Esophagus squamous epithelium (tissue), 5 donors: ENCODE results near the gene GRN. TPM values are rescaled to one million over a fixed set of nuclear protein-coding genes. Genes with fewer than 3 reads are reported as not detected.
A peak's percentile ranks its signal among the peaks of the same experiment; 100 is the strongest.

ENCODE experiments used
- DNase-seq: peaks from one replicate; lab custom pipeline; 2025; lab: John Stamatoyannopoulos, UW
- H3K27ac ChIP-seq, 4 donors: fragments of 200-600 bp; sonication (generic); one replicate each; pipeline ENCODE4 v1.5.1; 2016 to 2019; ENCODE audit warnings: mild to moderate bottlenecking in 1 of 4
- H3K27me3 ChIP-seq, 4 donors: fragments of 200-600 bp; sonication (generic); 1 replicate in 3 of 4; 2 replicates in 1 of 4; pipeline versions ENCODE4 v1.5.1 to v1.6.0; 2017 to 2021; ENCODE audit warnings: antibody characterized with exemption in 1 of 4
- H3K36me3 ChIP-seq, 3 donors: fragments of 200-600 bp; sonication (generic); one replicate each; pipeline ENCODE4 v1.5.1; 2016 to 2019
- H3K4me1 ChIP-seq, 3 donors: fragments of 200-600 bp; sonication (generic); one replicate each; pipeline ENCODE4 v1.5.1; 2017 to 2019
- H3K4me3 ChIP-seq, 4 donors: fragments of 200-600 bp; sonication (generic); 1 replicate in 3 of 4; 2 replicates in 1 of 4; pipeline ENCODE4 v1.5.1; 2016 to 2019; ENCODE audit warnings: mild to moderate bottlenecking in 2 of 4, moderate library complexity in 1 of 4
- H3K9me3 ChIP-seq, 3 donors: fragments of 200-600 bp; sonication (generic); one replicate each; pipeline ENCODE4 v1.5.1; 2016 to 2019
- CTCF ChIP-seq, 6 experiments: fragments of 450-650 bp in 4 of 6; fragments of 200-600 bp in 2 of 6; sonication (generic) in 2 of 6; IDR thresholded peaks; one replicate each; pipeline ENCODE4 v1.5.1; 2016 to 2019; ENCODE audit warnings: antibody characterized with exemption in 6 of 6, mild to moderate bottlenecking in 4 of 6, moderate library complexity in 4 of 6
- POLR2A ChIP-seq, 4 donors: fragments of 450-650 bp; IDR thresholded peaks; one replicate each; pipeline ENCODE4 v1.6.1; 2017; ENCODE audit warnings: antibody characterized with exemption in 4 of 4, mild to moderate bottlenecking in 4 of 4, moderate library complexity in 3 of 4
- WGBS, 2 donors: methylation state at CpG; one replicate each; pipeline ENCODE4 v1.1.5; 2018; 5-methylcytosine and 5-hydroxymethylcytosine counted together
- intact Hi-C: fragments of 100-400 bp; cut with DNase I; formaldehyde crosslinking; loops from one replicate; pipeline ENCODE4 v1.15.0; 2022
- total RNA-seq, 4 donors: library from RNA; depleted of rRNA; stranded (reverse); fragments of >200 nt; gene quantifications; one replicate each; pipeline ENCODE4 v1.1.0, GENCODE V29; 2016
- donor health status: DM: yes; HTN: yes; CAD: no.

The GRN gene
- total RNA-seq, 4 donors from 2014 or later: 428 to 1,204 (median 642) TPM

GRCh38 chr17:44382917-44383316 lies 37.8 kb downstream of the GRN start:
- intact Hi-C loops: no loop called here
- Histone ChIP-seq H3K27me3 (peaks cover 0 to 23% (median 0%) of the 10 kb centered on the region in 4 donors), H3K9me3 (no peaks in the 10 kb centered on the region), H3K4me1 (peaks cover 7 to 20% (median 15%) of the 10 kb centered on the region in 3 donors), H3K4me3 (no peak overlapping the region), H3K27ac (no peak overlapping the region), H3K36me3 (no peaks in the 10 kb centered on the region)
- TF ChIP-seq CTCF (IDR thresholded peaks at IDR 0.05): no peak
- TF ChIP-seq POLR2A (IDR thresholded peaks at IDR 0.05): no peak
- no peak for DNase-seq
- 78 to 90% methylated on average over 6 of the region's 6 CpGs for WGBS, 2 donors

DNA sequence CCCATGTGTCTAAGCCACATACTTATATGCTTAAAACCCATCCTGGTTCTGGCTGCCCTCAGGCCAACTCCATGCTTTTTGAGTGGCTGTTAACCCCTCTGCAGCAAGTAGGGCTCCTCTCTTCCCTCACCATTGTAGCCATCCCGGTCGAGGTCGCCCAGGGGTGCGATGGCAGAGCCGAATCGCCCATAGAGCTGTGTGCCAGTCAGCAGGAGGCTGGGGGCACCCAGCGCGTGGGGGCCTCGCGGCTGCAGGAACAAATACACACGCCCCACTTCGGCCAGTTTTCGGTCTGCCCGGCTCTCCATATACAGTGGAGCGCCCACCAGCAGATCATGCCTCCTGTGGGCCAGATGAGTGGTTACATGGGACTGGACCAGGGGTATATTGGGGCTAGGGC lies 38.3 kb downstream of the GRN start:
- no peak for DNase-seq
- intact Hi-C loops: no loop called here

DNA sequence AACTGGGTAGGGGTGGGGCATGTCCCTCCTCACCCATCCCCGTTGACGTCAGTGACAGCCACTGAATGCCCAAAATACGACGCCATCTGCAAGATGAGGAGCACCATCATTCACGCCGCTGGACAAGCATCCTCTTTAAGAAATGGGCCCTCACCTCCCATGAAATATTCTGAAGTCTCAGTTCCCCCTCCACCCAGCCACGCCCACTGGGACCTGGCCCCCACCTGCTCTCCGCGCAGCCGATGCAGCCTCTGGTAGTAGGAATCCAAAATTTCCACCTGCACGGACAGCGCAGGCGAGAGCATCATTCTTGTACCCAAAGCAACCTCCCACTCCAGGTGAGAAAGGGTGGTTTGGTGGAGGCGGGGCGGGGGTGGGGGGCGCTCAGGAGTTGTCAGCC lies 38.8 kb downstream of the GRN start:
- intact Hi-C loops: no loop called here
- H3K4me3 ChIP-seq: no peak overlapping the region
- H3K27ac ChIP-seq: no peak overlapping the region
- no peak for TF ChIP-seq POLR2A (IDR thresholded peaks at IDR 0.05)
- no peak for TF ChIP-seq CTCF (IDR thresholded peaks at IDR 0.05)
- H3K36me3 ChIP-seq: no peaks in the 10 kb centered on the region
- 80 to 97% methylated on average over 4 to 13 of the region's 16 CpGs for WGBS, 2 donors
- peaks cover 0 to 23% (median 0%) of the 10 kb centered on the region in 4 donors for H3K27me3 ChIP-seq
- DNase-seq: no peak
- H3K4me1 ChIP-seq: peaks cover 7 to 20% (median 15%) of the 10 kb centered on the region in 3 donors
- H3K9me3 ChIP-seq: no peaks in the 10 kb centered on the region

More for the DNA sequence above, 38.3 kb downstream of the GRN start:
- Histone ChIP-seq H3K9me3 (no peaks in the 10 kb centered on the region), H3K4me3 (no peak overlapping the region), H3K4me1 (peaks cover 7 to 20% (median 15%) of the 10 kb centered on the region in 3 donors), H3K27ac (no peak overlapping the region), H3K27me3 (peaks cover 0 to 23% (median 0%) of the 10 kb centered on the region in 4 donors), H3K36me3 (no peaks in the 10 kb centered on the region)
- TF ChIP-seq CTCF (IDR thresholded peaks at IDR 0.05): no peak
- no peak for TF ChIP-seq POLR2A (IDR thresholded peaks at IDR 0.05)
- WGBS, 2 donors: 87% methylated on average over 10 to 13 of the region's 15 CpGs

DNA sequence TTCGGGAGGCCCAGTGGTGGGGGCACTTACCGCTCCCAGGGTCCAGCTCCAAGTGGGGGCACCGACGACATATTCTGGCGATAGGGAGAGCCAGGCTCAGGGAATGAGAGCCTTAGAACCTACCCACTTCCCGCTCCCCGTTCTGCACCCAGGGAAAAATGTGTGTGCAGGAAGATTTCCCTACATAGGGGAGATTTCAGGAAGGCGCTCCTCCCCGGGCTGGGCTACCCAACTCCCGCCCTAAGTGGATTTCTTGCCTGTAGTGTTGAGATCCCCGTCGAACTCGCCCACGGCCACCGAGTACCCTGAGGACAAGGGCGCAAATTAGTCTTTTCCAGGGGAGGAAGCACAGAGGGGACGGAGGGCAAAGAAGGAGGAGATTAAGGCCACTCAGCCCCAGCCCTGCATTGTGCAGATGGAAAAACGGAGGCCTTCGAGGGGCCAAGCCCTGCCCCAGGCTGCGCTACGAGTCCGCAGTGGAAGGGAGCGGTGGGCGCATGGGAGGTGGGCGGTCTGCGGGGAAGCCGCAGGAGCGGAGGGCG lies 39.2 kb downstream of the GRN start:
- intact Hi-C loops: no loop called here
- Histone ChIP-seq H3K27me3 (peaks cover 0 to 23% (median 0%) of the 10 kb centered on the region in 4 donors), H3K4me1 (peaks cover 7 to 20% (median 15%) of the 10 kb centered on the region in 3 donors), H3K27ac (no peak overlapping the region), H3K4me3 (peak overlapping the region in 2 of 4 donors; percentile 56 to 65), H3K9me3 (no peaks in the 10 kb centered on the region), H3K36me3 (no peaks in the 10 kb centered on the region)
- WGBS, 2 donors: 52 to 66% methylated on average over 9 to 19 of the region's 29 CpGs
- DNase-seq: no peak
- no peak for TF ChIP-seq POLR2A (IDR thresholded peaks at IDR 0.05)
- no peak for TF ChIP-seq CTCF (IDR thresholded peaks at IDR 0.05)

DNA sequence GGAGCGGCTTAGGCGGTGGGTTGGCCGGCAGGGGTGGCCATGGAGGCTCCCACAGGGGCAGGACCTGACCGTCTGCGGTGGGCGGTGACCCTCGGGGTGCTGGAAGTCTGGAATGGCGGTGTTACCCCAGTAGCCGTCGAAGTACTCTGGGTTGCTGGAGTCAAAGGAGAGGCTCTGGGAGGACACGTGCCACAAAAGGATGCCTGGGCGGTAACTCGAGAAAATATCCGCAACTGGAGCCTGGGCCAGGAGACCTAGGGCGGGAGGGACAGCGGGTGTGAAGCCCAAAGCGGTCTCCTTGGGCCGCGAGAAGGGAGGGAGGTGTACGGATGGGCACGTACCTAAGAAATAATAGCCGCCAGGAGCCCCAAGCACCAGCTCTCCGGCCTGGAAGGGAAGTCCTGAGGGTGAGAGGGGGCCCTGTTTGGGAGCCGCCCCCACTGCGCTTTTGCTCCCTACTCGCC lies 39.8 kb downstream of the GRN start:
- Histone ChIP-seq H3K27ac (peak overlapping the region in 2 of 4 donors; percentile 2 to 28), H3K9me3 (no peaks in the 10 kb centered on the region), H3K36me3 (no peaks in the 10 kb centered on the region), H3K4me1 (peaks cover 7 to 20% (median 15%) of the 10 kb centered on the region in 3 donors), H3K27me3 (peaks cover 0 to 23% (median 0%) of the 10 kb centered on the region in 4 donors), H3K4me3 (peak overlapping the region; percentile 32 to 66 (median 60))
- TF ChIP-seq POLR2A (IDR thresholded peaks at IDR 0.05): no peak
- no peak for TF ChIP-seq CTCF (IDR thresholded peaks at IDR 0.05)
- 13 to 25% methylated on average over 17 to 19 of the region's 26 CpGs for WGBS, 2 donors
- intact Hi-C loops: no loop called here
- DNase-seq: no peak
